ES-I3 (cell line): Measurements from ENCODE around the gene CNPY1.

Experiments
- H3K36me3 ChIP-seq: 2 replicates; pipeline ENCODE4 v1.6.1; 2013; ENCODE audit warnings: mild to moderate bottlenecking, low read length, control low read depth, moderate library complexity; ENCODE audit not compliant: insufficient read depth
- H3K4me1 ChIP-seq: 2 replicates; pipeline ENCODE4 v1.6.1; 2013; ENCODE audit warnings: mild to moderate bottlenecking, control low read depth, low read length; ENCODE audit not compliant: insufficient read depth
- H3K9ac ChIP-seq: 2 replicates; pipeline ENCODE4 v1.6.1; 2013; ENCODE audit warnings: low read depth, mild to moderate bottlenecking, low read length, moderate library complexity
- H3K9me3 ChIP-seq: 2 replicates; pipeline ENCODE4 v1.6.1; 2013; ENCODE audit warnings: mild to moderate bottlenecking, low read length, moderate library complexity; ENCODE audit not compliant: control insufficient read depth, insufficient read depth

CNPY1 gene

DNA sequence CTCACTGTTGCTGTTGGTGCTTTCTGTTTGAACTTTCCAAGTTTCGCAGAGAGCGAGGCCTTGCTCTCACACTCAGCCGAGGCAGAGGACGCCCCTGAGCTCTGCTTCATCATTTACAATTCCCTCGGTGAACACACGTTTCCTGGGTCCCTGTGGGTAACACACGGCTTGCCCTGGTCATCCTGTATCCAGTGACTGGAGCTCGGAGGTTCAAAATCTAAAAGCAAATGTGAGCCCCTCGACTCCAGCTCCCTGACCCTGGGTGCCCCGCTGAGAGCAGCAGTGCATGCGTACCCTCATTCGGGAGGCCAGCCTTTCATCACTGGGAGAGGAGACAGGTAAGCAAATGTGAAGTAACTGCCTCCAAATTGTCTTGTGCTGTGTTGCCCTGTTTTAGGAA, 5.8 kb downstream of the CNPY1 start:
- Histone ChIP-seq H3K4me1 (no peaks in the 10 kb centered on the region), H3K9ac (no peak overlapping the region), H3K9me3 (no peaks in the 10 kb centered on the region), H3K36me3 (no peaks in the 10 kb centered on the region)

DNA sequence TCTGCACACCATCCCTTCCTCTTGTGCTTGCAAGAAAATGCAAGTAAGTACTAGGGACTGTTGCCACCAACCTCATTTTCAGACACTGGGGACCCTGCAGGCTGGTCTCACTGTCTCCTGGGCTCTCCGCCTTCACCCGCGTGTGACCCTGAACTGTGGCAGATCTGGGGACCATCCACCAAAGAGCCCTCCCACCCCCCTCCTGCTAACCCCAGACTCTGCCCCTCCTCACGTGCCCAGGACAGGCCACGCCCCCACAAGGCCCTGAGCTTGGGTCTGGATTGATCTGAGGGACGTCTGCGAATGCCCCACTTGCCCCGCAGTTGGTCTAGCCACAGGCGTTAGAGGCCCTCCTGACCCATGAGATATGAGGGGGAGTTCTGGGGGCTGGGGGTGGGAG, 8.1 kb downstream of the CNPY1 start:
- H3K9ac ChIP-seq: no peak overlapping the region

DNA sequence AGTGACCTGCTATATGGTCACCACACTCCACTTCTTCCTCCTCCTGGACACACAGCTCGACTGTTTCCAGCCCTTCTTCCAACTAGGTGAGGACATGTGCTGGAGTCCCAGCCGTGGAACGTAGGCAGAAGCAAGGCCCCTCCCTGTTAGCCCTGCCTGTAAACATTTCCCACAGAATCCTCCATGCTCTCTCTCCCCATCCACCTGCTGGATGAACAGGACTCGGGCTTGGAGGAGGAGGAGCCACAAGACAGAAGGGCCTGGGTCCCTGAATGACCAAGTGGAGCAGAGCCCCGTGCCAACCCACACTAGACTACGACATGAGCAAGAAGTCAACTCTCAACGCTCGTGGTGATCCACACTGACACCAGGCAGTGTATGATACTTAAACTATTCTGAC, 9.9 kb downstream of the CNPY1 start:
- 0 out of 2 replicates have a peak, but pooled peaks cover 3% of the 10 kb centered on the region for H3K4me1 ChIP-seq
- no peaks in the 10 kb centered on the region for H3K36me3 ChIP-seq
- H3K9ac ChIP-seq: no peak overlapping the region
- H3K9me3 ChIP-seq: no peaks in the 10 kb centered on the region

More for the DNA sequence above, 8.1 kb downstream of the CNPY1 start:
- no peaks in the 10 kb centered on the region for H3K9me3 ChIP-seq
- no peaks in the 10 kb centered on the region for H3K36me3 ChIP-seq
- 0 out of 2 replicates have a peak, but pooled peaks cover 3% of the 10 kb centered on the region for H3K4me1 ChIP-seq

DNA sequence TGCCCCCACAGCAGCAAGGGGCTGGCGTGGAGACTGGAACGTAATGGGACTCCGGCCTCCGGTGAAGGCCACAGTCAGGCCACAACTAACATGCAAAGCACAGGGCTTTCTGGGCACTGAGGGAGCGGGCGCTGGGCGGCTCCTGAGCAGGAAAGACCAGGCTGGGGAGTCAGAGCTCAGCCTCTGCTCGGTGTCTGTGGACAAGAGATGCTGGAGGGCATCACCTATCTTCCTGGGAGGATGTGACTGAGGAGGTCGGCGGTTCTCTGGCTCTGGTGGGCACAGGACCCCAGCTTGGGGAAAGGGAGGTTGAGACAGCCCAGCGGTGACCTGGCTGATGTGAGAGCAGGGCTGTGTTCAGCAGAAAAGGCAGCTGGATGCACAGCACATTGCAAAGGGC, 11.7 kb downstream of the CNPY1 start:
- H3K4me1 ChIP-seq: 0 out of 2 replicates have a peak, but pooled peaks cover 3% of the 10 kb centered on the region
- no peak overlapping the region for H3K9ac ChIP-seq
- H3K36me3 ChIP-seq: no peaks in the 10 kb centered on the region
- no peaks in the 10 kb centered on the region for H3K9me3 ChIP-seq

DNA sequence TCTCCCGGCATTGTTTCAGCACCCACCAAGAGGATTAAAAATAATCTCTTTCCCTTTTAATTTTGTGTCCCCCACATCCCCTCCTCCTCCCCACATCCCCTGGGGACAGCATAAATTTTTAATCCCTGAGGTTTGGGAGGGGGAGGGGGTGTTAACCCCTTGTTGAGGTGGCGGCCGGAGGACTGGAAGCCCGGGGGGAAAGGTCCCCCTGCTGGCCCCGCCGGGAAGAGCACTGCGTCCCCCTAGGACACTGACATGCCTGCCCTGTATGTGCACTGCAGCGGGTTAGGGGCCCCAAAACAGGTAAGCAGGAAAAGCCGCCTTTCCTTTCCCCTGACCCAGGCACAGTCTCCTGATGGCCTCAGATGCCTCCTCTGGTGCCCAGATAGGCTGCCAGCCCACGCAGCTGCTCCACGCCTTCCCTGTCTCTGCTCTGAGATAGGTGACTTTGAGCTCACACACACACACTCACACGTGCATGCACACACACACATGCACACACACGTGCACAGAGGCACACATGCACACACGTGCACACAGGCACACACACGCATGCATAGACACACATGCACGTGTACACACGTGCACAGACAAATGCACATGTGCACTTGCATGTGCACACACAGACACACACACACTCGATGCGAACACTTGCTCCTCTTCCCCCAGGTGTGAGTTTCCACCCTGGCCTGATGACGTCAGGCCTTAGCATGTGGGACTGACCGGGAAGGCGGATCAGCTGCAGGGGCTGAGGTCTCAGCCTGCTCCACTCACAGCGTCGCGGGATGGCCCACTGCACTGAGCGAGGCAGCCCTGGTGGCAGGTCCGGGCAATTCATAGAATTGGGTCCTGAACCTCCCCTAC, 12.3 kb downstream of the CNPY1 start:
- no peaks in the 10 kb centered on the region for H3K36me3 ChIP-seq

DNA sequence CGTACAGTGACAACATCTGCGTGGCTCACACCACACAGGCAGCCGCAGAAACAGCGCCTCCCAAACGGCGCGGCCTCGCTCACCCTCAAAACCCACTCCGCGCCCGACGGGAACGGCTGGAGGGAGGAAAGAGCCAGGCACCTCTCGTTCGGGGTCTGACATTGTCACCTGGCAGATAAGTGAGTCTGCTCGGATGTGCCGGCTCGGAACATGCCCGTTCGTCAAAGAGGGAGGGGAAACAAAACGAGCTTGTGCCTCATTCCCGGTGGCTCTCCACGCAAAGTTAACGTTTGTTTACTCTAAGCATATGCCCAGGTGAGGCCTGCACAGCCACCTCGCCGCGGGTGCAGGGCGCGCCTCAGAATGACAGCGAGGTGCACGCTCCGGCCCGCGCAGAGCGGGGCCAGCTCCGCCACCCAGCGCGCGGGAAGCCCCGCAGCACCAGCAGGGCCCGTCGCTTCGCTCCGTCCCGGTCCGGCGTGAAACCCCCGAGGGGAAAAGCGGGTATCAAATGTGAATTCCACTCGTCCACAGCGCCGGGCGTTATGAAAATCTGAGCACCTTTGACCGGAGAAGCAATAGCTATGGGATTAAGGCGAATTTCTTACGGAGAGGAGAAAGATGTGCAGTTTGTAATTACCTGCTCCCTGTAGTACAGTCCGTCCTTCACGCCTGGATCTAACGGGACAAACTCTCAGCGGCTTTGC, 13.1 kb downstream of the CNPY1 start:
- Histone ChIP-seq H3K4me1 (0 out of 2 replicates have a peak, but pooled peaks cover 3% of the 10 kb centered on the region), H3K9ac (peak overlapping the region; percentile 44; the same call in 1 of the 2 replicates), H3K9me3 (no peaks in the 10 kb centered on the region), H3K36me3 (no peaks in the 10 kb centered on the region)

More for the DNA sequence above, 12.3 kb downstream of the CNPY1 start:
- Histone ChIP-seq H3K9ac (peak overlapping the region; percentile 44; the same call in 1 of the 2 replicates), H3K4me1 (0 out of 2 replicates have a peak, but pooled peaks cover 3% of the 10 kb centered on the region), H3K9me3 (no peaks in the 10 kb centered on the region)

DNA sequence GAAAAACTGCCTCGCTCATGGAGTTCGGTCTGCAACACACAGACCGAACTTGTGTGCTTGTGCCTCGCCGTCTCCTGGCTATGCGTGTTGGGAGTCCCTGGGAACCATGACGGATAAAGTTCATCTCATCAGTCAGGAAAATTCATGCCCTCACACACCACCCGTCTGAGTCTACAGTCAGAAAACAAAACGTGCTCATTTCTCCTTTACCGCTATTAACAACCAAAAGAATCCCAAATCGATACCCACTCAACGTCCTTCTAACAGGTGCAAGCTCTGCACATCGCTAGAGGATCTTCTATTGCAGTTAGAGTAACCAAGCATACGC, 13.6 kb downstream of the CNPY1 start:
- Histone ChIP-seq H3K9me3 (no peaks in the 10 kb centered on the region), H3K9ac (peak overlapping the region; percentile 44; the same call in 1 of the 2 replicates), H3K36me3 (no peaks in the 10 kb centered on the region), H3K4me1 (0 out of 2 replicates have a peak, but pooled peaks cover 3% of the 10 kb centered on the region)

DNA sequence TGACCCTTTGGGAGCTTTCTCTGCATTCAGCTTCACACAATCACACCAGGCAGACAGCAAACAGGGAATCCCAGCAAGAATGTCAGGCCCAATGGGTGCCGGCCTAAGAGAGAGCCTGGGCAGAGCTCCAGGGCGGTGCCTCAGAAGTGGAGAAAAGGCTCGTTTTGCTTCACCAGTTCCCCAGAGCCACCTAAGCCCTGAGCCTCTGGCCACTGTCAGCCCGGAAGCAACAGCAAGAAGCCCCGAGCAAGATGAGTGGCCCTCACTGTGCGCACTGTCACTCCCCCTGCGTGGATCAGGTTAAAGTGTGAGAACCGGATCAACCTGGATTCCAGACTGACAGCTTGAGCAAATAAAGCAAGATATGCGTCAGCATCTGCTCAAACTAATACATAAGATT, 14.7 kb downstream of the CNPY1 start:
- no peaks in the 10 kb centered on the region for H3K36me3 ChIP-seq
- no peaks in the 10 kb centered on the region for H3K9me3 ChIP-seq
- H3K9ac ChIP-seq: no peak overlapping the region
- H3K4me1 ChIP-seq: 0 out of 2 replicates have a peak, but pooled peaks cover 3% of the 10 kb centered on the region

DNA sequence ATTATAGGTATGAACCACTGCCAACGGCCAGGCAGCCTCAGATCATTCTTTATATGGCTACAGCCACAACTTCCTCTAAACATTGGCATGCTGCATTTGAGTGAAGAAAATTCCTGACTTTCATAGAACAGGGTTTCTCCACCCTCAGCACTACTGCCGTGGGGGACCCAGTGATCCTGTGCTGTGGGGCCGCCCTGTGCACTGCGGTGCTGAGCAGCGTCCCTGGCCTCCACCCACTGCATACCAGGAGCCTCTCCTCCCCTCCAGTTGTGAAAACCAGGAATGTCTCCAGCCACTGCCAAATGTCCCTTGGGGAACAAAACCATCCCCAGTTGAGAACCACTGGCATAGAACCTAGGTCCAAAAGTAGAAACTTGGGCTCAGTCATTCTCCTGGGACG, 15.8 kb downstream of the CNPY1 start:
- H3K9ac ChIP-seq: no peak overlapping the region
- no peaks in the 10 kb centered on the region for H3K36me3 ChIP-seq
- 0 out of 2 replicates have a peak, but pooled peaks cover 3% of the 10 kb centered on the region for H3K4me1 ChIP-seq
- H3K9me3 ChIP-seq: no peaks in the 10 kb centered on the region

DNA sequence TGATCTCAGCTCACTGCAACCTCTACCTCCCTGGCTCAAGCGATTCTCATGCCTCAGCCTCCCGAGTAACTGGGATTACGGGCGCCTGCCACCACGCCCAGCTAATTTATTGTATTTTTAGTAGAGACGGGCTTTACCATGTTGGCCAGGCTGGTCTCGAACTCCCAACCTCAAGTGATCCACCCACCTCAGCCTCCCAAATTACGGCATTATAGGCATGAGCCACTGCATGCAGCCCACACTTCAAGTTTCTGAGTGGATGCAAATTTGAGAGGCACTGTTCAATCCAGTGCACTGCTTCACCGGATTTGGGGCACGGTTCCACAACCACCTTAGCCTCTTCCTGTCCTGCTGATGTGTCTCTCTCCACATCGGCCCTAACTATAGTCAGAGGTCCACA, 16.5 kb downstream of the CNPY1 start:
- no peaks in the 10 kb centered on the region for H3K36me3 ChIP-seq
- 0 out of 2 replicates have a peak, but pooled peaks cover 3% of the 10 kb centered on the region for H3K4me1 ChIP-seq
- no peak overlapping the region for H3K9ac ChIP-seq
- no peaks in the 10 kb centered on the region; the same call in 1 of the 2 replicates for H3K9me3 ChIP-seq

DNA sequence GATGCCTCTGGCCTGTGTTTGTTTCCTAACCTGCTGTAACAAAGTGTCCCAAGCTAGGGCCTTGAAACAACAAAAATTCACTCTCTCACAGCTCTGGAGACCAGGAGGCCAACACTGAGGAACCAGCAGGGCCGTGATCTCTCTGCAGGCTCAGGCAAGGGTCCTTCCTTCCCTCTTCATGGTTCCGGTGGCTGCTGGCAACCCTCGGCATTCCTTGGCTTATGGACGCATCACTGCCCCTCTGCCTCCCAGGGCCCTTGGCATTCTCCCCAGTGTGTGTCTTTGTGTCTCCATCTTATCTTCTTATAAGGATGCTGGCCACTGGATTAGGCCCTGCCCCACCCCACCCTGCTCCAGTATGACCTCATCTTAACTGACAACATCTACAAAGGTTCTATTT, 17.0 kb downstream of the CNPY1 start:
- Histone ChIP-seq H3K36me3 (no peaks in the 10 kb centered on the region), H3K9me3 (no peaks in the 10 kb centered on the region; the same call in 1 of the 2 replicates), H3K9ac (no peak overlapping the region), H3K4me1 (0 out of 2 replicates have a peak, but pooled peaks cover 3% of the 10 kb centered on the region)

DNA sequence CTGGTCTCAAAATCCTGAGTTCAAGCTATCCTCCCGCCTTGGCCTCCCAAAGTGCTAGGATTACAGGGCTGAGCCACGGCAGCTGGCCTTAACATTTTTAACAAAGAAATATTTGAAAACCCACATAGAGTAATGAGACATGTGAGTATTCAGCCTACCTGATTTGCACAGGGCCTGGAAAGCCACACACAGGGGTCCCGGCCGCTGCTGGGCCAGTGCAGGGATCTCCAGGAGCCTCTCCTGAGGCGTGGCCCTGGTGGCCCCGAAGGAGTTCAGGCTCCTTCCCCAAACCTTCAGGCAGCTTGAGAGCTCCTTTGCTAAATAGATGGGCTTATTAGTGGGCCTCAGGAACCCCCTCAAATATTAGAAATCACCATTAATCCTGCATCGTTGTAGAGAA, 18.7 kb downstream of the CNPY1 start:
- H3K36me3 ChIP-seq: no peaks in the 10 kb centered on the region
- no peak overlapping the region for H3K9ac ChIP-seq
- no peaks in the 10 kb centered on the region for H3K4me1 ChIP-seq
- no peaks in the 10 kb centered on the region; the same call in 1 of the 2 replicates for H3K9me3 ChIP-seq

DNA sequence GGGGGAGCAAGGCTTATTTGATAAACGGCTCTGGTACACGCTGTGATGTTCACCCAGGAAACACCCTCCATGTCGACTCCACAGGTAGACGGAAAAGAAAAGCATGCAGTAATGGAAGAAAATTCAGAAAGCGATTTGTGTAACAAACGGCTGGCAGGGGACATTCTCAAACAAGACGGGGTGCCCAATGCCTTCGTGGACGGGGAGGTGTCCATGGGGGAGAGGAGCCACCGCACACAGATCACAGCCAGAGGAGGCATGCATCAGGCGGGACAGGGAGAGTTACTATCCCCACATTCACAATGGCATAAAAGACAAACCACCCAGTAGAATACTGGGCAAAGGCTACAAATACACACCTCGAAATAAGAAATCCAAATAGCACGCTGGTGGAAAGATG, 20.1 kb downstream of the CNPY1 start:
- no peaks in the 10 kb centered on the region for H3K36me3 ChIP-seq
- no peaks in the 10 kb centered on the region; the same call in 1 of the 2 replicates for H3K9me3 ChIP-seq
- H3K9ac ChIP-seq: no peak overlapping the region
- H3K4me1 ChIP-seq: no peaks in the 10 kb centered on the region

DNA sequence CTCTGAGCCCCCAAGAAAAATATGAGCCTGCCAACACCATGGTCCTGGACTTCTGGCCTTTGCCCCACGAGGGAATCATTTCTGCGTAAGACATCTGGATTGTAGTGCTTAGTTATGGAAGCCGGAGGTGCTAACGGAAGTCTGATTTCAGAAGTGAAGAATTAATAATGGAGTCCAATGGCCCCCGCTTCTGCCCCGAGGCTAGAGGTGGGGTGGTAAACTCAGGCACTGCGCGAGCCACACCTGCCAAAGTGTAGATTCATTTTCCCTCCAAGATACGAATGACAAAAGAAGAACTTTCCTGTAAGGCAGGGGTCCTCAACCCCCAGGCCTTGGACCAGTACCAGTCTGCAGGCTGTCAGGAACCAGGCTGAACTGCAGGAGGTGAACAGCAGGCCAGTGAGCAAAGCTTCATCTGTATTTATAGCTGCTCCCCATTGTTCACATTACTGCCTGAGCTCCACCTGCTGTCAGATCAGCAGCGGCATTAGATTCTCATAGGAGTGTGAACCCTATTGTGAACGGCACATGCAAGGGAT, 22.3 kb downstream of the CNPY1 start:
- Histone ChIP-seq H3K9me3 (no peaks in the 10 kb centered on the region; the same call in 1 of the 2 replicates), H3K4me1 (no peaks in the 10 kb centered on the region), H3K36me3 (no peaks in the 10 kb centered on the region), H3K9ac (no peak overlapping the region)
